HG02798 (cell line): ENCODE data around the gene CDS1.
"Not testable (repeated sequence)": the region's sequence is repeated elsewhere in the genome, so short reads cannot be mapped to it uniquely, and the experiment has no call there.

Source experiments
- ATAC-seq: cut with Tn5 transposase; IDR thresholded peaks from one replicate; pipeline ENCODE4 v1.9.1; 2021; ENCODE audit warnings: mild to moderate bottlenecking; ENCODE audit not compliant: unreplicated experiment, poor library complexity

CDS1 gene

GRCh38 chr4:84606645-84607044, 23.7 kb downstream of the CDS1 start:
- ATAC-seq: no peak

- no peak for ATAC-seq
These were observed 28.6 kb downstream of the CDS1 start for GRCh38 chr4:84611531-84611930.

- no peak for ATAC-seq
These were observed 32.0 kb downstream of the CDS1 start for GRCh38 chr4:84614891-84615290.

GRCh38 chr4:84615355-84615754, 32.4 kb downstream of the CDS1 start:
- no peak for ATAC-seq

- ATAC-seq: no peak
These were observed 40.0 kb downstream of the CDS1 start for GRCh38 chr4:84622959-84623358.

GRCh38 chr4:84623661-84624060, 40.7 kb downstream of the CDS1 start:
- ATAC-seq: no peak

GRCh38 chr4:84626673-84627072, 43.7 kb downstream of the CDS1 start:
- ATAC-seq: no peak

- no peak for ATAC-seq
These were observed 48.6 kb downstream of the CDS1 start for GRCh38 chr4:84631573-84631972.

- ATAC-seq: no peak
These were observed 49.2 kb downstream of the CDS1 start for GRCh38 chr4:84632092-84632491.

GRCh38 chr4:84634961-84635360, 52.0 kb downstream of the CDS1 start:
- no peak for ATAC-seq

GRCh38 chr4:84638092-84638491, 55.2 kb downstream of the CDS1 start:
- no peak for ATAC-seq

- ATAC-seq: no peak
These were observed 56.2 kb downstream of the CDS1 start for GRCh38 chr4:84639145-84639544.

GRCh38 chr4:84644087-84644486, 61.2 kb downstream of the CDS1 start:
- ATAC-seq: no peak

GRCh38 chr4:84647312-84647884, 64.5 kb downstream of the CDS1 start:
- ATAC-seq: no peak

GRCh38 chr4:84648178-84648577, 65.3 kb downstream of the CDS1 start:
- no peak for ATAC-seq

GRCh38 chr4:84648863-84649647, 66.1 kb downstream of the CDS1 start:
- no peak for ATAC-seq

GRCh38 chr4:84651499-84651898, 68.6 kb downstream of the CDS1 start:
- no peak for ATAC-seq

- ATAC-seq: no peak
These were observed 69.6 kb downstream of the CDS1 start for GRCh38 chr4:84652478-84652877.

- no peak for ATAC-seq
These were observed 77.7 kb downstream of the CDS1 start for GRCh38 chr4:84660606-84661005.

- no peak for ATAC-seq
These were observed 78.4 kb downstream of the CDS1 start for GRCh38 chr4:84661191-84661939.

- ATAC-seq: not testable (repeated sequence)
These were observed 81.8 kb downstream of the CDS1 start for GRCh38 chr4:84664767-84665166.
